ENCODE results near the gene SESN3.

- TF ChIP-seq EZH2 (IDR thresholded peaks at IDR 0.05; ENCODE audit: borderline replicate concordance, low read depth, low read length, poor library complexity, severe bottlenecking): no peak
- no peak for TF ChIP-seq CTCF (conservative IDR thresholded peaks at IDR 0.05; ENCODE audit: low read depth, low read length)
Measured at GRCh38 chr11:95192717-95193116, 38.3 kb downstream of the SESN3 start.

All from A673 (cell line).